Mammary epithelial cell (primary cell): ENCODE measurements around the gene GYG1.

ENCODE experiments used
- CTCF ChIP-seq, 2 donors: IDR thresholded peaks in 1 of 2; conservative IDR thresholded peaks in 1 of 2; 2 replicates each; pipeline ENCODE4 v1.5.1; 2011 to 2012; ENCODE audit warnings: inconsistent platforms in 2 of 2, low read length in 2 of 2, mild to moderate bottlenecking in 2 of 2, control low read depth in 1 of 2, low read depth in 1 of 2; ENCODE audit not compliant: insufficient read depth in 1 of 2; ENCODE audit errors: extremely low read depth in 1 of 2
- EZH2 ChIP-seq: IDR thresholded peaks from 2 replicates; pipeline ENCODE4 v1.6.1; 2012; ENCODE audit warnings: low read length, inconsistent platforms, borderline replicate concordance

DNA sequence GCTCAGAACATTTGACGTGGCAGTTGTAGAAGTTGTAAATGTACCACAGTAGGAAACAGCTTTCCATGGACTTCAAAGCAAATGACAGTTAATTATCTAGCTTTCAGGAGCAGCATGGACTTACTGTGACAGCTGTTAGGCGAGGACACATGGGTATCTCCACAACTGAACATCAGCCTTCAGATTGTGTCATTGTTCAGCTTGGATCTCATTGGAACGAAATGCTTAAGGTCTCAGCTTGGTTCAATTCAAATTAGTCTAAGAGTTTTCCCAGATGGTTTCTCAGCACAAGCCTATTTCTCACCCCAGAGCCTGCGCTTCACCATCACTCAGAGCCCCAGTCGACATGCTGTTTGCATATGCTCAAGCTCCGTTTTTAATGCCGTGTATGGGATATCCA, 21.1 kb upstream of the GYG1 start:
- TF ChIP-seq CTCF (conservative IDR thresholded peaks at IDR 0.05 in 1 of 2, IDR thresholded peaks at IDR 0.05 in 1 of 2; ENCODE audit: extremely low read depth in 1 of 2, insufficient read depth in 1 of 2, low read depth in 1 of 2, low read length in 2 of 2): no peak
- TF ChIP-seq EZH2: no peak
